Stimulated activated CD4-positive, alpha-beta T cell treated with anti-CD3 and anti-CD28 coated beads, Interleukin-15, amount 100 ng/mL, for 48 hours (primary cell): ENCODE results near the gene KCND3.
"Not testable (repeated sequence)": the region's sequence is repeated elsewhere in the genome, so short reads cannot be mapped to it uniquely, and the experiment has no call there.

ENCODE experiments used
- DNase-seq, 2 donors: peaks; one replicate each; pipeline ENCODE4 v3.0.0-alpha.2; 2020; ENCODE audit warnings: low read depth in 2 of 2

KCND3 gene

GRCh38 chr1:111814305-111814628, 175.2 kb downstream of the KCND3 start:
- no peak for DNase-seq

- DNase-seq: no peak
Observed at GRCh38 chr1:111813440-111814304, 175.8 kb downstream of the KCND3 start.

- no peak for DNase-seq
Observed at GRCh38 chr1:111812306-111812705, 177.2 kb downstream of the KCND3 start.

GRCh38 chr1:111811891-111812290, 177.6 kb downstream of the KCND3 start:
- DNase-seq: no peak

GRCh38 chr1:111805251-111805650, 184.2 kb downstream of the KCND3 start:
- no peak for DNase-seq

GRCh38 chr1:111804776-111805175, 184.7 kb downstream of the KCND3 start:
- DNase-seq: no peak

- DNase-seq: no peak
Observed at GRCh38 chr1:111803951-111804350, 185.5 kb downstream of the KCND3 start.

- DNase-seq: no peak
Observed at GRCh38 chr1:111802984-111803383, 186.5 kb downstream of the KCND3 start.

- DNase-seq: no peak
Observed at GRCh38 chr1:111802110-111802509, 187.4 kb downstream of the KCND3 start.

GRCh38 chr1:111801071-111801850, 188.2 kb downstream of the KCND3 start:
- no peak for DNase-seq

GRCh38 chr1:111799722-111800121, 189.7 kb downstream of the KCND3 start:
- DNase-seq: not testable (repeated sequence)

GRCh38 chr1:111798580-111798979, 190.9 kb downstream of the KCND3 start:
- DNase-seq: no peak

- no peak for DNase-seq
Observed at GRCh38 chr1:111795401-111795800, 194.1 kb downstream of the KCND3 start.

GRCh38 chr1:111793923-111794322, 195.5 kb downstream of the KCND3 start:
- DNase-seq: no peak

- no peak for DNase-seq
Observed at GRCh38 chr1:111792249-111792648, 197.2 kb downstream of the KCND3 start.

GRCh38 chr1:111791776-111792175, 197.7 kb downstream of the KCND3 start:
- no peak for DNase-seq

GRCh38 chr1:111789666-111790316, 199.7 kb downstream of the KCND3 start:
- DNase-seq: no peak

- no peak for DNase-seq
Observed at GRCh38 chr1:111789142-111789541, 200.3 kb downstream of the KCND3 start.

- no peak for DNase-seq
Observed at GRCh38 chr1:111786669-111787207, 202.7 kb downstream of the KCND3 start.

GRCh38 chr1:111784273-111784901, 205.1 kb downstream of the KCND3 start:
- DNase-seq: no peak

GRCh38 chr1:111779546-111779945, 209.9 kb downstream of the KCND3 start:
- no peak for DNase-seq

- no peak for DNase-seq
Observed at GRCh38 chr1:111778541-111779051, 210.9 kb downstream of the KCND3 start.
